HepG2 (cell line): Measurements from ENCODE around the gene ACADVL. TPM values are rescaled to one million over a fixed set of nuclear protein-coding genes. Genes with fewer than 3 reads are reported as not detected.

Experiments
- CREM ChIP-seq, 2 experiments: sonication (generic) in 1 of 2; formaldehyde crosslinking in 1 of 2; IDR thresholded peaks; 2 replicates each; pipeline versions ENCODE4 v1.4.0 to v1.6.1; 2016 to 2020; ENCODE audit warnings: antibody characterized with exemption in 1 of 2, mild to moderate bottlenecking in 1 of 2, missing genetic modification reagents in 1 of 2
- JDP2 ChIP-seq: sonication (generic); formaldehyde crosslinking; IDR thresholded peaks from 2 replicates; pipeline ENCODE4 v1.8.1; 2022; ENCODE audit warnings: missing genetic modification reagents, borderline replicate concordance
- MATR3 ChIP-seq: sonication (generic); formaldehyde crosslinking; IDR thresholded peaks from 2 replicates; pipeline ENCODE4 v1.4.0; 2020; ENCODE audit warnings: missing genetic modification reagents
- MED1 ChIP-seq: sonication (generic); formaldehyde crosslinking; IDR thresholded peaks from 2 replicates; pipeline ENCODE4 v1.4.0; 2020; ENCODE audit warnings: missing genetic modification reagents
- NFYC ChIP-seq: IDR thresholded peaks from 2 replicates; pipeline ENCODE4 v1.6.1; 2016; ENCODE audit warnings: missing genetic modification reagents, missing compliant biosample characterization
- PCBP1 ChIP-seq: fragments of 200-400 bp; formaldehyde crosslinking; IDR thresholded peaks from 2 replicates; pipeline ENCODE4 v1.6.1; 2017; ENCODE audit warnings: mild to moderate bottlenecking, low read depth, low read length, borderline replicate concordance
- SOX5 ChIP-seq: IDR thresholded peaks from 2 replicates; pipeline ENCODE4 v1.6.1; 2016; ENCODE audit warnings: borderline replicate concordance
- SP1 ChIP-seq, 2 experiments: fragments of 450-650 bp in 1 of 2; sonication (generic) in 1 of 2; formaldehyde crosslinking in 1 of 2; IDR thresholded peaks; 2 replicates each; pipeline versions ENCODE4 v1.4.0 to v1.6.1; 2016 to 2020; ENCODE audit warnings: missing genetic modification reagents in 1 of 2
- TBP ChIP-seq: sonication (generic); formaldehyde crosslinking; IDR thresholded peaks from 2 replicates; pipeline ENCODE4 v1.5.0; 2020; ENCODE audit warnings: missing genetic modification reagents
- ZNF136 ChIP-seq: sonication (generic); formaldehyde crosslinking; IDR thresholded peaks from 2 replicates; pipeline ENCODE4 v1.8.1; 2022; ENCODE audit warnings: low read depth, mild to moderate bottlenecking, moderate library complexity, missing genetic modification reagents
- ZNF143 ChIP-seq: sonication (generic); formaldehyde crosslinking; IDR thresholded peaks from 2 replicates; pipeline ENCODE4 v1.4.0; 2020; ENCODE audit warnings: missing genetic modification reagents
- ZNF629 ChIP-seq: sonication (generic); formaldehyde crosslinking; conservative IDR thresholded peaks from 2 replicates; pipeline ENCODE4 v1.5.0; 2020; ENCODE audit warnings: missing genetic modification reagents
- polyA plus RNA-seq, 8 experiments: library from polyadenylated mRNA; depleted of rRNA in 3 of 8; stranded (reverse) in 7 of 8; unstranded in 1 of 8; fragments of >200 nt; fragmentation: Illumina TruSeq in 4 of 8; extraction: Trizol in 4 of 8; gene quantifications; 2 replicates each; pipeline versions ENCODE4 v1.2.1 to v1.2.3, GENCODE V29; 2011 to 2016; ENCODE audit warnings: low read depth in 4 of 8, missing spikeins in 1 of 8, mixed read lengths in 1 of 8; ENCODE audit not compliant: insufficient read depth in 1 of 8
- total RNA-seq, 5 experiments: library from RNA; depleted of rRNA; stranded (reverse); fragments of >200 nt; fragmentation: Illumina TruSeq; extraction: Trizol; gene quantifications; 2 replicates each; pipeline ENCODE4 v1.2.3, GENCODE V29; 2016; ENCODE audit warnings: low read depth in 1 of 5
- TF ChIP-seq, protein P1 (sequence below): sonication (generic); formaldehyde crosslinking; IDR thresholded peaks from 2 replicates; pipeline ENCODE4 v1.4.0; 2020; ENCODE audit warnings: missing genetic modification reagents
- TF ChIP-seq, protein P2 (sequence below), 2 experiments: sonication (generic) in 1 of 2; formaldehyde crosslinking in 1 of 2; IDR thresholded peaks; 2 replicates each; pipeline versions ENCODE4 v1.4.0 to v1.6.1; 2016 to 2020; ENCODE audit warnings: borderline replicate concordance in 1 of 2, low read depth in 1 of 2, mild to moderate bottlenecking in 1 of 2, missing genetic modification reagents in 1 of 2
- TF ChIP-seq, protein P3 (sequence below): sonication (generic); formaldehyde crosslinking; IDR thresholded peaks from 2 replicates; pipeline ENCODE4 v1.4.0; 2020; ENCODE audit warnings: missing genetic modification reagents, borderline replicate concordance

The ACADVL gene
- total and polyA plus RNA-seq, 2 of the 13 experiments (the other 11 are each of a cell fraction or from before 2014, with no cell fraction given): 219 to 412 TPM

DNA sequence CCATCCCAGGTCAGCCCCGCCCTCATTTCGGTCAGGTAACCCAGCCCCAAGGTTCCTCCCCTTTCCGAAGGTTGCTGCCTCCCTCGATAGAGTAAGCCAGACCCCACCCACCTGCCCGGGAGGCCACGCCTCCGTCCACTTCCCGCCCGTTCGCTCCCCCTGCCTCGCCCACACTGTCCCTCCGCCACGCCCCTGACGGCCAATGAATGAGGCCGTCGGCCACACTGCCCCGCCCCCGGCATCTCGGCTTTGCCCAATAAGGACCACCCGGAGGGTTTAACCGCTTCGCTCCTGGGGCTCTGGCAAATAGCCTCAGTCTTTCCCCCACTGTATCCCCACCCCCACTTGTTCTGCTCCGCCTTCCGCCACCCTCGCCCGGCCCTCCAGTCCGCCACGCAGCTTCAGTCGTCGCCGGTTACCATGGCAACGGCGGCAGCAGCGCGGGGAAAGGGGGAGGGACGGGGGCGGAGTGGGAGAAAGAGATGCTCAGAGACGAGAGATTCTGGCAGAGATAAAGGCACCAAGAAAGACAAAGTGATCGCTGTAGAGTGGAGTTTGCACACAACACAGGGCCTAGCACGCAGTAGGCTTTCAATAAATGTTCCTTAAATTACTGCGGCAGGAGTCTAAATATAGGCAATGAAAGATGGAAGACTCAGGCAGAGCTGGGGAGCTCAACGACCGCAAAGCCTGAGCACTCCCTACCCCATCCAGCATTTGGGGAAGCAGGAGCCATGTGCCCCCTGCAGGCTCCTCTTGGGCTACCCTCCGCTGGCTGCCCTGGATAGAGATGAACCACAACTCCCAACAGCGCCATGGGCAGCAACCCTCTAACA lies 5.2 kb upstream of the ACADVL start (continued):
- no peak; the same call in 1 of the 2 replicates for TF ChIP-seq TBP
- peak; percentile 85 for TF ChIP-seq NFYC
- TF ChIP-seq, protein P1, sequence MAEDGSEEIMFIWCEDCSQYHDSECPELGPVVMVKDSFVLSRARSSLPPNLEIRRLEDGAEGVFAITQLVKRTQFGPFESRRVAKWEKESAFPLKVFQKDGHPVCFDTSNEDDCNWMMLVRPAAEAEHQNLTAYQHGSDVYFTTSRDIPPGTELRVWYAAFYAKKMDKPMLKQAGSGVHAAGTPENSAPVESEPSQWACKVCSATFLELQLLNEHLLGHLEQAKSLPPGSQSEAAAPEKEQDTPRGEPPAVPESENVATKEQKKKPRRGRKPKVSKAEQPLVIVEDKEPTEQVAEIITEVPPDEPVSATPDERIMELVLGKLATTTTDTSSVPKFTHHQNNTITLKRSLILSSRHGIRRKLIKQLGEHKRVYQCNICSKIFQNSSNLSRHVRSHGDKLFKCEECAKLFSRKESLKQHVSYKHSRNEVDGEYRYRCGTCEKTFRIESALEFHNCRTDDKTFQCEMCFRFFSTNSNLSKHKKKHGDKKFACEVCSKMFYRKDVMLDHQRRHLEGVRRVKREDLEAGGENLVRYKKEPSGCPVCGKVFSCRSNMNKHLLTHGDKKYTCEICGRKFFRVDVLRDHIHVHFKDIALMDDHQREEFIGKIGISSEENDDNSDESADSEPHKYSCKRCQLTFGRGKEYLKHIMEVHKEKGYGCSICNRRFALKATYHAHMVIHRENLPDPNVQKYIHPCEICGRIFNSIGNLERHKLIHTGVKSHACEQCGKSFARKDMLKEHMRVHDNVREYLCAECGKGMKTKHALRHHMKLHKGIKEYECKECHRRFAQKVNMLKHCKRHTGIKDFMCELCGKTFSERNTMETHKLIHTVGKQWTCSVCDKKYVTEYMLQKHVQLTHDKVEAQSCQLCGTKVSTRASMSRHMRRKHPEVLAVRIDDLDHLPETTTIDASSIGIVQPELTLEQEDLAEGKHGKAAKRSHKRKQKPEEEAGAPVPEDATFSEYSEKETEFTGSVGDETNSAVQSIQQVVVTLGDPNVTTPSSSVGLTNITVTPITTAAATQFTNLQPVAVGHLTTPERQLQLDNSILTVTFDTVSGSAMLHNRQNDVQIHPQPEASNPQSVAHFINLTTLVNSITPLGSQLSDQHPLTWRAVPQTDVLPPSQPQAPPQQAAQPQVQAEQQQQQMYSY: no peak
- TF ChIP-seq PCBP1: 0 out of 2 replicates have a peak, but pooled peaks have one; percentile 75
- TF ChIP-seq, protein P2, sequence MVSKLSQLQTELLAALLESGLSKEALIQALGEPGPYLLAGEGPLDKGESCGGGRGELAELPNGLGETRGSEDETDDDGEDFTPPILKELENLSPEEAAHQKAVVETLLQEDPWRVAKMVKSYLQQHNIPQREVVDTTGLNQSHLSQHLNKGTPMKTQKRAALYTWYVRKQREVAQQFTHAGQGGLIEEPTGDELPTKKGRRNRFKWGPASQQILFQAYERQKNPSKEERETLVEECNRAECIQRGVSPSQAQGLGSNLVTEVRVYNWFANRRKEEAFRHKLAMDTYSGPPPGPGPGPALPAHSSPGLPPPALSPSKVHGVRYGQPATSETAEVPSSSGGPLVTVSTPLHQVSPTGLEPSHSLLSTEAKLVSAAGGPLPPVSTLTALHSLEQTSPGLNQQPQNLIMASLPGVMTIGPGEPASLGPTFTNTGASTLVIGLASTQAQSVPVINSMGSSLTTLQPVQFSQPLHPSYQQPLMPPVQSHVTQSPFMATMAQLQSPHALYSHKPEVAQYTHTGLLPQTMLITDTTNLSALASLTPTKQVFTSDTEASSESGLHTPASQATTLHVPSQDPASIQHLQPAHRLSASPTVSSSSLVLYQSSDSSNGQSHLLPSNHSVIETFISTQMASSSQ (IDR thresholded peaks at IDR 0.05; ENCODE audit: low read depth): no peak
- TF ChIP-seq, protein P2 (CRISPR knock-in tag; IDR thresholded peaks at IDR 0.05; ENCODE audit: borderline replicate concordance): peak; percentile 57; the same call in 1 of the 2 replicates
- 0 out of 2 replicates have a peak, but pooled peaks have one; percentile 41 for TF ChIP-seq ZNF136
- TF ChIP-seq, protein P3, sequence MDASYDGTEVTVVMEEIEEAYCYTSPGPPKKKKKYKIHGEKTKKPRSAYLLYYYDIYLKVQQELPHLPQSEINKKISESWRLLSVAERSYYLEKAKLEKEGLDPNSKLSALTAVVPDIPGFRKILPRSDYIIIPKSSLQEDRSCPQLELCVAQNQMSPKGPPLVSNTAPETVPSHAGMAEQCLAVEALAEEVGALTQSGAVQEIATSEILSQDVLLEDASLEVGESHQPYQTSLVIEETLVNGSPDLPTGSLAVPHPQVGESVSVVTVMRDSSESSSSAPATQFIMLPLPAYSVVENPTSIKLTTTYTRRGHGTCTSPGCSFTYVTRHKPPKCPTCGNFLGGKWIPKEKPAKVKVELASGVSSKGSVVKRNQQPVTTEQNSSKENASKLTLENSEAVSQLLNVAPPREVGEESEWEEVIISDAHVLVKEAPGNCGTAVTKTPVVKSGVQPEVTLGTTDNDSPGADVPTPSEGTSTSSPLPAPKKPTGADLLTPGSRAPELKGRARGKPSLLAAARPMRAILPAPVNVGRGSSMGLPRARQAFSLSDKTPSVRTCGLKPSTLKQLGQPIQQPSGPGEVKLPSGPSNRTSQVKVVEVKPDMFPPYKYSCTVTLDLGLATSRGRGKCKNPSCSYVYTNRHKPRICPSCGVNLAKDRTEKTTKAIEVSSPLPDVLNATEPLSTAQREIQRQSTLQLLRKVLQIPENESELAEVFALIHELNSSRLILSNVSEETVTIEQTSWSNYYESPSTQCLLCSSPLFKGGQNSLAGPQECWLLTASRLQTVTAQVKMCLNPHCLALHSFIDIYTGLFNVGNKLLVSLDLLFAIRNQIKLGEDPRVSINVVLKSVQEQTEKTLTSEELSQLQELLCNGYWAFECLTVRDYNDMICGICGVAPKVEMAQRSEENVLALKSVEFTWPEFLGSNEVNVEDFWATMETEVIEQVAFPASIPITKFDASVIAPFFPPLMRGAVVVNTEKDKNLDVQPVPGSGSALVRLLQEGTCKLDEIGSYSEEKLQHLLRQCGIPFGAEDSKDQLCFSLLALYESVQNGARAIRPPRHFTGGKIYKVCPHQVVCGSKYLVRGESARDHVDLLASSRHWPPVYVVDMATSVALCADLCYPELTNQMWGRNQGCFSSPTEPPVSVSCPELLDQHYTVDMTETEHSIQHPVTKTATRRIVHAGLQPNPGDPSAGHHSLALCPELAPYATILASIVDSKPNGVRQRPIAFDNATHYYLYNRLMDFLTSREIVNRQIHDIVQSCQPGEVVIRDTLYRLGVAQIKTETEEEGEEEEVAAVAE: peak; percentile 45; the same call in 1 of the 2 replicates
- no peak for TF ChIP-seq ZNF629 (CRISPR knock-in tag)
- no peak for TF ChIP-seq MATR3 (CRISPR knock-in tag)
- no peak for TF ChIP-seq SP1 (IDR thresholded peaks at IDR 0.05)
- peak; percentile 84 for TF ChIP-seq SP1 (CRISPR knock-in tag; IDR thresholded peaks at IDR 0.05)
- peak; percentile 78; the same call in 1 of the 2 replicates for TF ChIP-seq CREM (IDR thresholded peaks at IDR 0.05)
- no peak for TF ChIP-seq CREM (CRISPR knock-in tag; IDR thresholded peaks at IDR 0.05)
- TF ChIP-seq ZNF143 (CRISPR knock-in tag): peak; percentile 99
- TF ChIP-seq SOX5 (CRISPR knock-in tag): 0 out of 2 replicates have a peak, but pooled peaks have one; percentile 0
- no peak for TF ChIP-seq JDP2
- TF ChIP-seq MED1: peak; percentile 27; the same call in 1 of the 2 replicates
